Measurements from ENCODE around the gene IQCH. TPM values are rescaled to one million over a fixed set of nuclear protein-coding genes. Genes with fewer than 3 reads are reported as not detected.

Gene IQCH
- total RNA-seq, 2 donors from 2014 or later, result 0.52 to 0.83 TPM

DNA sequence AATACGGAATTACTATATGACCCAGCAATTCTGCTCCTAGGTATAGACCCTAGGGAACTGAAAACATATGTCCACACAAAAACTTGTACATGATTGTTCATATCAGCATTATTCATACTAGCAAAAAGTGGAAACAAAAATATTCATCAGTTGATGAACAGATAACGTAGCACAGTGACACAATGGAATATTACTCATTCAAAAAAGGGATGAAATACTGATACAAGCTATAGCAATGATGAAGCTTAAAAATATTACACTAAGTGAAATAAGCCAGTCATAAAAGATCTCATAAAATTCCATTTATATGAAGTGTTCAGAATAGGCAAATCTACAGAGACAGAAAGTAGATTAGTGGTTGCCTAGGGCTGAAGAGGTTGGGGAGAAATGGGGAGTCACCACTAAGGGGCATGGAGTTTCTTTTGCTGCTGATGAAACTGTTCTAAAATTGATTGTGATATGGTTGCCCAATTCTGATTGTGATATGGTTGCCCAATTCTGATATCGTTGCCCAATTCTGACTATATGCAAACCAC, 276.9 kb downstream of the IQCH start:
- Histone ChIP-seq H3K27ac (no peak overlapping the region), H3K27me3 (no peaks in the 10 kb centered on the region), H3K4me3 (no peak overlapping the region), H3K36me3 (peaks cover 7% of the 10 kb centered on the region), H3K4me1 (no peaks in the 10 kb centered on the region), H3K9me3 (no peaks in the 10 kb centered on the region)
- DNase-seq (ENCODE audit: low spot score), result no peak
- TF ChIP-seq CTCF (IDR thresholded peaks at IDR 0.05), result no peak

- DNase-seq (ENCODE audit: low spot score), result no peak
- H3K27me3 ChIP-seq, result no peaks in the 10 kb centered on the region
- no peaks in the 10 kb centered on the region for H3K4me1 ChIP-seq
- no peaks in the 10 kb centered on the region for H3K9me3 ChIP-seq
- no peaks in the 10 kb centered on the region for H3K36me3 ChIP-seq
- no peak for TF ChIP-seq CTCF (IDR thresholded peaks at IDR 0.05)
- no peak overlapping the region for H3K27ac ChIP-seq
- no peak overlapping the region for H3K4me3 ChIP-seq
Measured at GRCh38 chr15:67533873-67534272, 279.3 kb downstream of the IQCH start.

GRCh38 chr15:67534360-67534759, 279.8 kb downstream of the IQCH start:
- Histone ChIP-seq H3K27me3 (no peaks in the 10 kb centered on the region), H3K27ac (no peak overlapping the region), H3K36me3 (no peaks in the 10 kb centered on the region), H3K4me3 (no peak overlapping the region), H3K4me1 (no peaks in the 10 kb centered on the region), H3K9me3 (no peaks in the 10 kb centered on the region)
- no peak for DNase-seq (ENCODE audit: low spot score)
- TF ChIP-seq CTCF (IDR thresholded peaks at IDR 0.05), result no peak

GRCh38 chr15:67537771-67538170, 283.2 kb downstream of the IQCH start:
- no peaks in the 10 kb centered on the region for H3K36me3 ChIP-seq
- no peak for TF ChIP-seq CTCF (IDR thresholded peaks at IDR 0.05)
- no peaks in the 10 kb centered on the region for H3K9me3 ChIP-seq
- no peak overlapping the region for H3K4me3 ChIP-seq
- DNase-seq (ENCODE audit: low spot score), result no peak
- peaks cover 0 to 6% of the 10 kb centered on the region in 2 donors for H3K4me1 ChIP-seq
- H3K27me3 ChIP-seq, result no peaks in the 10 kb centered on the region
- no peak overlapping the region for H3K27ac ChIP-seq

DNA sequence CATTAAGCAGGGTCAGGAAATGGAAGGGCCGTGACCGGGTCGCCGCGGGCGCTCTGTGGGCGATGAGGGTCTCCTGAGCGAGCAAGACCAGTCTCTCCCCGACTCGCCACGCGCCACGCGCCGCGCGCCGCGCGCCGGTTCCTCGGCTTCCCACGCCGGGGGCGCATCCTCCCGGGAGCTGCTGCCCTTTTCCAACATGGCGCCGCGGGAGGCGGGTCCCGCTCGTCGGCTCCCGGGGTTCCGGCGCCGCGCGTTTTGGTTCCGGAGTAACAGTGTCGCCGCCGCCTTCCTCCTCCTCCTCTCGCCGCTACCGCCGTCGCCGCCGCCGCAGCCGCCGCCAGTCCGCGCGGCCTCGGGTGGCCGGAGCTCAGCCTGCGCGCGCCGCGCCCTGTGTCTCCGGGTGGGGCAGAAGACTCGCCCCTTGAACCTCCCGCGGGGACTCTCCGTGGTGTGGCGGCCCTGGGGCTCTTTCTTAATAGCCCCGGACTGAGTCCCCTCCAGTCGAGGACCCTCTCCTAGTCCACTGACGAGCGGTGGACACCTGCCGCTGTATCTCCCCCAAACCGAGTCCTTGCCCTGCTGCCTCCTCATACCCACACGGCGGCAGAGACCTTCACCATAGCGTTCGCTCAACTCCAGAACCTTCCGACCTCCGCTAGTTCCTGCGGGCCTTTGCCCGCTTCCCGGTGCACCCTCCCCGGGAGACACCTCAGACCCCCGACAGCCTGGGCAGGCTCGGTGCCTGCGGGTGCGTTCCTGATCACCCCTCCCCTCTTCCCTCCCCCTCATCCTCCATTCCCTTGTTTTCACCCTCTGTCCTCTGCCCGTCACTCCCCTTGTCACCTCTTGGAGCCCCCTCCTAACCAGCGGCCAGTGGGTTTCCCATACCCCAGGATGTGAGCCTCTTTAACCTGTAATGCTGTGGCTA, 288.1 kb downstream of the IQCH start, which contains the start of gene MAP2K5:
Gene MAP2K5 (plus strand): TSS at position 284 of the 928 bp plus-strand sequence. CDS start 633 bp downstream, at position 917.
- no peak for TF ChIP-seq CTCF (IDR thresholded peaks at IDR 0.05)
- Histone ChIP-seq H3K4me1 (peaks cover 0 to 27% of the 10 kb centered on the region in 2 donors), H3K27me3 (no peaks in the 10 kb centered on the region), H3K9me3 (no peaks in the 10 kb centered on the region), H3K27ac (peak within 1 kb of the TSS; percentile 88), H3K4me3 (peak within 1 kb of the TSS; percentile 74 to 85), H3K36me3 (no peaks in the 10 kb centered on the region)
- peak; percentile 87 for DNase-seq (ENCODE audit: low spot score)

All from right atrium auricular region (tissue), 2 donors.